DMS79 treated with DMSO at 0.1 percent for 48 hours (cell line): Measurements from ENCODE around the gene WDFY4.

Experiments used
- DNase-seq: peaks from one replicate; lab custom pipeline; 2025; lab: John Stamatoyannopoulos, UW

WDFY4 gene

DNA sequence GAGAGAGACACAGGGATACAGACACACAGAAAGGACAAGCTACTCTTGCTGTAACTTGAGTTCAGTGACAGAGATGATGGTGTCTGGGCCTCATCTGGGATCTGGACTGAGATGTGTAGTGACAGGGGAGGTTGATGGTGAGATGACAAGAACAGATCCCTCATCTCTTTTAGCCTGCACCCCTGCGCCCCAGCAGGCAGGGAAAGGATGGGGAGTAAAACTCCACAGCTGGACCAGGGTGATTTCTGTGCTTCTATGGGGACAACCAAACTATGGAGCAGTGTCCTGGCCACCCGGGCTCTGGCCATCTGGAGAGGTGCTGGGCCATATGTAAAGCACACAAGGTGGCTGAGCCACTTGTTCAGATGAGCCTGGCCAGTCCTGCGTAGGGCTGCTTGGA is 259.5 kb downstream of the WDFY4 start:
- DNase-seq = no peak

DNA sequence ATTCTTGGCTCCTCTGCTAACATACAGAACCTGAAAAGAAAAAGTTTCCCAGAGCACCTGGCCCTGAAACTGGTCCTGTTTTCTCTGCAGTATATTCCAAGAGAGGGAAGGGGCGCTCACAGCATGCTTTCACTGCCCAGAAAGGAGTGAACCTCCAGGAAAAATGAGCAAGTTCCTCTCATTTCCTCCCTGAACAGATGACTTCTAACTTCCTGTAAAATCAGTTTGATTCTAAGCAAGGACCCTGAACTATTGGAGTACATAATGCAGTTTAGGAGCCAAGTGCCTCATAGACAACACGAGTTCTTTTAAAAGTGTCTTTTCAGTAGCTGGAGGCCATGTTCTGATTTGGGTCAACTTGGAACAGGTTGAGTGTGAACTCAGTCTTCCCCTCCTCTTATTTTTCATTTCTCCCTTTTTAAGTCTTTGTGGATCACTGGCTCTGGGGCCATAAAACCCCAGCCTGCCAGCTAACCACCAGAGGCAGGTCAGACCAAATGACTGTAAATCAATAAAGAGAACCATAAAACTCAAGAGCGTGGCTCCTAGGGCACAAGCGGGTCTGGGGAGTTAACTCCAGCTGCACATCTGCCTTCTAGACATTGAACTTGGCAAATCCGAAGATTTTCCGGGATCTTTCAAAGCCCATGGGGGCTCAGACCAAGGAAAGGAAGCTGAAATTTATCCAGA is 260.9 kb downstream of the WDFY4 start:
- DNase-seq = peak; percentile 5

DNA sequence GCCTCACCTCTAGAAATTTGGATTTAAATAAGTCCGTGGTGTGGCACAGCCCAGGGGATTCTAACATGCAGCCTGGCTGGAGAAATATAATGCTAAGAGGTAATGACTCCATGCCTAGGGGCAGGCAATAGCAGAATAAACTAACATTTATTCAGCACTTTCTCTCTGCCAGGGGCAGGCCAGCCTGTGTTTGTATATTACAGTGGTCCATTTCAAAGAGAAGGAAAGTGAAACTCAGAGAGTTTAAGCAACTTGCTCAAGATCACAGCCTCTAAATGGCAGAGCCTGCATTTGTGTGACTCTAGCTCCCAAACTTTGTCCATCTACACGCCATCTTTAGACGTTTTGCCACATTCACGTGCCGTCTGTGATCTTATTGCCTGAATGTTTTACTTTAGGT is 261.7 kb downstream of the WDFY4 start:
- DNase-seq = no peak

DNA sequence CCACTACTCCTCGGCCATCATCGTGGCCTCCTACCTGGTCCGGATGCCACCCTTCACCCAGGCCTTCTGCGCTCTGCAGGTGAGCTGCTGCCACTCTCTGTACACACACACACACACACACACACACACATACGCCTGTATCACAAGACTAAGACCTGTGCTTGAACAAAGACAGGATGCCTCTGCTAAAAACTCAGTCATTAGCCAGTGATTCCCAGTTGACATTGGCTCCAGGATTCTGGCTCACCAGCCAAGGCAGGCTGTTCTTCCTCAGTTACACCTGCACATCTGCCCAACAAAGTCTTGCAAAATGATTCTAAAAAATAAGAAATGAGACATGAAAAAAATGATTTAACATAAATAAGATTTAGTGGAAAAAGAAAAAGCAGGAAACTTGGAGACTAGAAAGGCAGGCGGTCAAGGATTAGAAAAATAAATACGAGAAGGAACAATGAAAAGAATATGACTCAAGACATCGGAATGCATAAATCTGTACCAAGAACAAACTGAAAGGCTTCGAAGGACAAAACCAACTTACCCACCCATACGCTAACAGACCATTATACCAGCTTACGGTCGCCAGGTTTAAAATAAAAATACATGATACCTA is 262.3 kb downstream of the WDFY4 start:
- DNase-seq = no peak

- no peak for DNase-seq
These were observed 263.2 kb downstream of the WDFY4 start for GRCh38 chr10:48947690-48948469.

- no peak for DNase-seq
These were observed 263.9 kb downstream of the WDFY4 start for GRCh38 chr10:48948470-48949037.

- no peak for DNase-seq
These were observed 267.0 kb downstream of the WDFY4 start for GRCh38 chr10:48951707-48952106.

- no peak for DNase-seq
These were observed 272.9 kb downstream of the WDFY4 start for GRCh38 chr10:48957361-48958151.

GRCh38 chr10:48958598-48959190 is 274.0 kb downstream of the WDFY4 start:
- no peak for DNase-seq

DNA sequence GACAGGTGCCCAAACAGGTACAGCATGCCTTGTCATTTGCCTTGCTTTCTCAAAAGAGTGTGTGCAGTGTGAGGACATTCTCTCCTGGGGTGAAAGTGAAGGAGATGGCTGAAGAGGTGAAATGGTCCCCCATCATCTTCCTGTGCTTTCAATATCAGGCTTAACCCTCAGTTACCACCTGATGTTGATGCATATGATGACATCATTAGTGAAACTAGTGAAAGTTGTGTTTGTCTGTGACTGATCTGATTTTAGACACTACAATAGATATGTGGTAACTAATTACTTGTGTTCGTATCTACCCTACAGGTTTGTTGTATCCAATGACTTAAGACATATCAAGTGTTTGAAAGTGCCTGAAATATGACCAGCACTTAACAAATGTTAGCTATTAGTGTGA is 279.4 kb downstream of the WDFY4 start:
- DNase-seq = no peak

- DNase-seq = no peak
These were observed 280.8 kb downstream of the WDFY4 start for GRCh38 chr10:48965460-48965859.

DNA sequence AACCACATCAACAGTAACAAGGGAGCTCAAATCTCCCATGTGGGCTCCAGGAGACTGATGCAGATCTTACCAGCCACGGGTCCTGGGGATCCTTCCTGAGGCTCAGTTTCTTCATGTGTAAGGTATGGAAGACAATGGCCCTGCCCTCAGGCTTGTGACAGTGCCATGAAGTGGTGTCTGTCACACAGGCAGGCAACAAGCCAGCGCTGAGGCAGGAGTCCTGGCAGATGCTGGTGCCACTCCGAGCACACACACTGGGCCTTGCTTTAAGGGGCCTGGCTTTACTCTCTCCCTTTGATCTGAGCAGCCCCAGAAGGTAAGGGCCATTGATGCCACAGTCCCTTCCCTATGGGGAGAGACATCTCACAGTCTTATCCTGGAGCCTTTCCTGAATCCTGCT is 283.4 kb downstream of the WDFY4 start:
- no peak for DNase-seq

- DNase-seq = no peak
These were observed 285.4 kb downstream of the WDFY4 start for GRCh38 chr10:48970046-48970445.

GRCh38 chr10:48970654-48971053 is 286.0 kb downstream of the WDFY4 start:
- no peak for DNase-seq

DNA sequence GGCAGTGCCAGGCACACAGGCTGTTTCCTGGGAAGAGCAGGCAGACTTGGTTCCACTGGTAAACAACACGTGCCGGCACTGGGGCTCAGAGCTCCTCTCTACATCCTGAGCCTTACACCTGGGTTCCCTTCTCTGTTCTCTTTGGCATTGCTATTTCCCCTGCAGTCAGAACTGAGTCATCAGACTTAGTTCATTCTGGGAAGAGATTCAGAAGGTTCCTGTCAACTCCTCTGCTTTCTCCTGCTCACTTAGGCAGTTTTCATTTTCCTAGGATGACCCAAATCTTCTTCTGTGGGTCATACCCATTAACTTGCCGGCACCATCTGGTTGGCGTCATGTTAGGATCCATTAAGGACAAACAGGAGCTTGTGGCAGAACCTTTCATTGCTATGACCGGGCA is 288.4 kb downstream of the WDFY4 start:
- DNase-seq = no peak

DNA sequence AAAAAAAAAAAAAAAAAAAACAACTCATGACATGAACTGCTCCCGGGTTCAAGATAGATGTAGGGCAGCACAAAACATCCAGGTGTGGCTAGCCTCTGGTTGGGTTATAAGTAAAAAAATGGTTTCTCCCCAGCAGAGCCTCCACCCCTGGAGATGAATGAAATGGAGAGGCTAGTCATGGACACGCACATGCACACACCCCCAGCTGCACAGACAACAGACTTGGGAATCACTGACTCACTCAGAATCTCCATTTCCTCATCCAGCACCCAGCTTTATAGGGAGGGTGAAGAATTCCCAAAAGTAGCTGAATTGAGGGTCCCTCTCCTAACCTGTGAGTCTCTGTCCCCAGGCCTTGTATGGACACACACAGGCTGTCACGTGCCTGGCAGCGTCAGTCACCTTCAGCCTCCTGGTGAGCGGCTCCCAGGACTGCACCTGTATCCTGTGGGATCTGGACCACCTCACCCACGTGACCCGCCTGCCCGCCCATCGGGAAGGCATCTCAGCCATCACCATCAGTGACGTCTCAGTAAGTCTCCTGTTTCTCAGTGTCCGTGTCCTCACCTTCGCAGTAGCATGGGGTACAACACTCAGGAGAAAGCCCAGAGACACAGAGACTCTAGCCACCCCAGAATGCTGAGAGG is 290.0 kb downstream of the WDFY4 start:
- DNase-seq = no peak

- DNase-seq = peak; percentile 1
These were observed 291.5 kb downstream of the WDFY4 start for GRCh38 chr10:48976196-48976595.

DNA sequence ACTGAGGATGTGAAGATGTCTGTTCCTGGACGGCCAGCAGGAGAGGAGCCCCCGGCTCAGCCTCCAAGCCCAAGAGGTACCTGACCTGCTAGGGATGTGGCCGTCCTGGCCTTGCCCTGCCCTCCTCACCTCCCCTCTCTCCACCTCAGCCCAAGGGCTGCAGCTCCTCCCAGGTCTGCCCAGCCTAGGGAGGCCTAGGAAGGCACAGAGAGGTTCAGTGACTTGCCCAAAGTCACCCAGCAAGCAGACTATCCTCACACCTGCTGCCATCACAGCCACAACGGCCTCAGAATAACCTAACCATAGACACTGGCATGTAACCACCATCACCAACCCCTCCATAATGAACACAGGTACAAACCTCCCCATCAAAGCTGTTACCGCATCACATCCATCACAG is 293.6 kb downstream of the WDFY4 start:
- DNase-seq = no peak

DNA sequence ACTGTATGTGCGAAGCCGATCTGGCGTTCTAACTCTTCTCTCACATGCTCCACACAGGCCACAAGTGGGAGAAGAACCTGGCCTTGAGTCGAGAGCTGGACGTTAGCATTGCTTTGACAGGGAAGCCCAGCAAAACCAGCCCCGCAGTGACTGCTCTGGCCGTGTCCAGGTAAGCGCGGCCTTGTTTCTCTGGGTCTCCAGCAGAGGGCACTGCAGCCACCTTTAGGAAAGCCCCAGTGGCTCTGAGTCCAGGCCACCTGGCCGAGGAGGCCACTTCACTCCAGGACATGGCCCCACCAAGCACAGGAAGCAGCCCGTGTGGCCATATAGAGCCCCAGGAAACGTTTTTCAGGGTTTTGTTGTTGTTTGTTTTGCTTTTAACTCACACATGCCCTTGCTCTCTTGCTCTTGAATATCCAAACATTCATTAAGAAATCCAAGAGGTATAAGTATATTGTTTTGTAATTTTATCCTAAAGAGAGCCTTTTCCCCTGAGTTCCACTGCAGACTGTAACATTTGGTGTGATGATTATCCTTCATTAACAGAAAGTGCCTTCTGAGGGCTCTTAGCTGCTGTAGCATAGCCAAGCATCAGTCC is 296.7 kb downstream of the WDFY4 start:
- DNase-seq = no peak

DNA sequence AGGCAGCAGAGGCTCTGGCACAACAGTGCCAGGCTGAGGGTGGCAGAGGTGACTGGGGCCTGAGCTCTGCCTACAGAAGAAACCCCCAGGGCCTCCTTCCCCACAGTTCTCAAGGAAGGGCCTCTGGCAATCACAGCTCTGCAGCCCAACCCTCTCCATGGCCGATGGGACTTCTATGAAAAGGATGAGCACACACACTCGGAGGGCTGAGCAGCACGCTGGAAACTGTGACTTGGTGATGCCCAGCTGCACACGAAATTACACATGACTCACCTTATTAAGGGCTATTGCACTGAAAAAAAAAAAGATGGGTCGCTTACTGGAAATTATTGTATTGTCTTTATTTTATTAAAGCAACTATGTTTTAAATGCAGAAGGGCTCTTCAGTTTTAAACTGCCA is 297.9 kb downstream of the WDFY4 start:
- DNase-seq = peak; percentile 38
